Effector CD4-positive, alpha-beta T cell (primary cell): ENCODE measurements around the gene SH3GLB2.
"Not testable (repeated sequence)": the region's sequence is repeated elsewhere in the genome, so short reads cannot be mapped to it uniquely, and the experiment has no call there.

ENCODE experiments used
- DNase-seq: peaks from one replicate; pipeline ENCODE4 v3.0.0-alpha.2; 2020

The SH3GLB2 gene

DNA sequence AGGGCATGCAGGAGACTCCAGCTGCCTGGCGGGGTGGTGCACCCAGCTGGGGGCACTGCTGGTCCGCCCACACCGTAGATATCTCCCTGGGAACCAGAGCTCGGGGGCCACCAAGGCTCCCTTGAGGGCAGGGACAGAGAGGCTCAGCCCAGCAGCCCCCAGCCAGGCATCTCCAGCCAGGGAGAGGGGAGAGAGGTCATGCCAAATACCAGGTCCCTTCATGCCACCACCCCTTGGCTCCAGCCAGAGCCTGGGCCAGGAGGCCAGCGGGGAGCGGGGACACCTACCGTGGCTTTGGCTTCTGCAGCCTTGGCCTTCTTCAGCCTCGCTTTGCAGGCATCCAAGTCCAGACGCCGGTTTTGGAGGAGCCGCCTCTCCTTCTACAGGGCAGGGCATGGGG lies 14.0 kb downstream of the SH3GLB2 start:
- no peak for DNase-seq

GRCh38 chr9:129013674-129014073 lies 14.5 kb downstream of the SH3GLB2 start:
- DNase-seq, result no peak

- DNase-seq, result no peak
Measured at GRCh38 chr9:129012893-129013448, 15.2 kb downstream of the SH3GLB2 start.

- DNase-seq, result no peak
Measured at GRCh38 chr9:129012343-129012742, 15.8 kb downstream of the SH3GLB2 start.

GRCh38 chr9:129011761-129012181 lies 16.4 kb downstream of the SH3GLB2 start:
- no peak for DNase-seq

DNA sequence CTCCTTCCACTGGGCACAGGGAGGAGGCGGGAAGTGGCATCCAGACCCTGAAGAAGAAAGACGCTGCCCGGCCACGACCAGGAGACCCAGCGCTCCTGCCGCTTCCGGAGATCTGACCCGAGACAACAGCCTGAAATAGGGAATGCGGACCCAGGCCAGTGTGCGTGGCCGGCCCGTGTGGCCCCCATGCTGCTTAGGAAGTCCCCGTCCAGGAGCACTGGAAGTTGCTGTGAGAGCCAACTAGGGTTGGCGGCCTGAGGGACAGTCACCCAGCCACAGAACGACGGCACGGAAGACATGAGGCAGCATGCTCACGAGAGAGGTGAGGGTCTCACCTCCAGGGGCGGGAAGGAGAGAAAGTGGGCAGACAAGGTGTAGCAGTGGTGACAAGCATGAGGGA lies 17.0 kb downstream of the SH3GLB2 start:
- DNase-seq, result no peak

- DNase-seq, result no peak
Measured at GRCh38 chr9:129010267-129010975, 17.7 kb downstream of the SH3GLB2 start.

GRCh38 chr9:129009584-129010141 lies 18.5 kb downstream of the SH3GLB2 start:
- no peak for DNase-seq

DNA sequence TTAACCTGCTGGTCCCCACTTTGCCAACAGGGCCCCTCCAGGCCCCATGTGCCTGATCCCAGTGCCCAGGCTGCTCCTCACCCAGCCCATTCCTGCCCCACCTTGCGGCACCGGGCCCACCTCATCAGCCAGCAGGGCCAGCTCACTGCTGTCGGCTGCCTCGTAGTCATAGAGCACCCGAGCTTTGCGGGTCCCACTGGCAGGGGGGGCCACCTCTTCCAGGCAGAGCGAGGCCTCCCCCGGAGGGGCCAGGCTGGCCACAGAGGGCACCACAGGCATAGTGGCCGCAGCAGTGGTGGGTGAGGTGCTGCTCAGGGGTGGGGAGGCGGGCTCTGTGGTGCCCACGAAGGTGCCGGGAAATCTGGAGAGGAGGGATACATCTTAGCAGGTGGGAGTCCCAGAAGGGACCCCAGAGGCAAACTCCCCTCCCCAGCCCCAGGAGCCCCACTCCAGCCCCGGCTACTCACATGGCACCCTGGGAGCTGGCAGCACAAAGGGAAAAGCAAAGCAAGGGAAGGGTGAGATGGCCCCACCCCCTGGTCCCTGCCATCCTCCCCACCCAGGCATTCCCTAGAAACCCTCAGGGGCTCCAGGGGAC lies 19.0 kb downstream of the SH3GLB2 start:
- no peak for DNase-seq

DNA sequence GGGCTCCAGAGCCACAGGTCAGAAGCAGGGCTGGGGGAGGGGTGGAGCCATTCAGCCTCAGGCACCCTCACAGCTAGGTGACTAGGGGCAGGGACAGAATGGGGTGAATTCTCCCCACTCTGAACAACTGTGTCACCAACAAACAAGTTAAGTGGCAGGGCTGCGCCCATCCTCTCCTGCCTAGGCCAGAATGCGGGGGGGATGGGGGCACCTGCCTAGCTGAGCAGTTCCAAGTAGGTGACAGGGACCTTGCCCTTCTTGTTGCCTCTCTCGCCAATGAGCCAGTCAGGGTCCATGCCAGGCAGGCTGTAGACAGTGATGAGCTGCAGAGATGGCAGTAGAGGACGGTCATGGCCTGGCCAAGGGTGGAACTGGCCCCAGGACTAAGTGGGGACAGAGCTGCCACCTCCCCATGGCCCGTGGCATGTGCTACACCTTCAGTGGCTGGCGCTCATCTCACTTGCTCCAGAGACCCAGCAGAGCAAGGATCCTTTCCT lies 19.6 kb downstream of the SH3GLB2 start:
- no peak for DNase-seq

DNA sequence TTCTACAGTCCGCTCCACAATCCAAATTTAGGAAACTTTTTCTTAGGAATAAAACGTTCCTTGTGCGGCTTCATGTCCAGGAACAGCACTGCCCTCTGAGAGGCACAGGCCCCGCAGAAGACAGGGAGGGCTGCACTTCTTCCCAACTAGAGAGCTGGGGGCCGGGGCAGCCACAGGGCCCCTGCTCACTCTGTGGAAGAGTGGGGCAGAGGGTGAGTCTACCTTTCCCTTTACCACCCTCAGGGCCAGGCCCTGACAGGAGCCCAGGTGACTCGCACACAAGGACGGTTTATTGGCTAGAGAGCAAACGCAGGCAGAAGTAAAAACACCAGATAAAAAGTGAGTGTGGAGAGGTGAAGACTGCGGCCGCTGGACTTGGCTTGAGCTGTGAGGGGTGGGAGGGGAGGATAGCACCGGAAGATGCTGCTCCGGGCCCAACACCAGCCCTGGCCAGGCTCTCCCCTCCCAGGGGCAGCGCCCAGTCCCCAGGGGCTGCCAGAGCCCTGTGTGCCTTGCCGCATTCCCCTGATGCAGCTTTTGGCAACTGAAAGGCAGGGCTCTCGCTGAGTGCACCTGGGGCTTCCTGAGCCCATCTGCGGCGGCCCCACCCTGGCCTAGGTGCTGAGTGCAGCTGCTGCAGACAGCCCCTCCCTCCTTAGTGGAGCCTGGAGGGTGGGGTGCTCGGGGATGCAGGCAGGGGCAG lies 20.2 kb downstream of the SH3GLB2 start:
- no peak for DNase-seq

DNA sequence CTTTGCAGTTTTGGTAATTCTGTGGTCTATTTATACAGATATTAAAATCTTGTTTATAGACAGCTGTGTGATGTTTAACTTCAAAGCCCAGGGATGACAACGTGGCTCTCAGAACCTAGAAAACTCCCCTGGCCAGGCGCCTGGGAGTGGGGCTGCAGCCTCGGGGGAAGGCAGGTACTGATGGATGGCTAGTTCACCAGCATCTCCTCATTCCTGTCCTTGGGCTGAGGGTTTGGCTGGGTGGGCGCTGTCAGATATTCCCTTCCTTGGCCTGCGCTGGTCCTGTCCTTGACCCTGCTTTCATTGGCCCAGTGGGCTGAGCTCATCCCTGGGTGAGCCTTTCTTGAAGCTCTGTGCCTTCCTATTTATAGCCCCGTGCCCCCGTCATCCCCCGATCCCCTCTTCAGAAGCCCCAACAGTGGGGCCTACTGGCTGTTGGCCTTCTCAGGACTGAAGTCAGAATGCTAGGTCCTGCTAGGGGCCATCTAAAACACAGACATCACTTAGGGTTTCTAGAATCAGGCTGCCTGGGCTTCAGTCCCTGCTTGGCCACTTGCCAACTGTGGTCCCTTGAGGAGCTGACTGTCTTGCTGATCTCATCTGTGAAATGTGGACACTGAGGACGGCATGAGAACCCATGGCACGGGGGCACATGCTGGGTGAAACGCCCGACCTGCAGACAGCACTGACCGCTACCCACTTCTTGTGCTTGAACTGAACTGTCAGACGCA lies 20.9 kb downstream of the SH3GLB2 start:
- DNase-seq, result no peak

DNA sequence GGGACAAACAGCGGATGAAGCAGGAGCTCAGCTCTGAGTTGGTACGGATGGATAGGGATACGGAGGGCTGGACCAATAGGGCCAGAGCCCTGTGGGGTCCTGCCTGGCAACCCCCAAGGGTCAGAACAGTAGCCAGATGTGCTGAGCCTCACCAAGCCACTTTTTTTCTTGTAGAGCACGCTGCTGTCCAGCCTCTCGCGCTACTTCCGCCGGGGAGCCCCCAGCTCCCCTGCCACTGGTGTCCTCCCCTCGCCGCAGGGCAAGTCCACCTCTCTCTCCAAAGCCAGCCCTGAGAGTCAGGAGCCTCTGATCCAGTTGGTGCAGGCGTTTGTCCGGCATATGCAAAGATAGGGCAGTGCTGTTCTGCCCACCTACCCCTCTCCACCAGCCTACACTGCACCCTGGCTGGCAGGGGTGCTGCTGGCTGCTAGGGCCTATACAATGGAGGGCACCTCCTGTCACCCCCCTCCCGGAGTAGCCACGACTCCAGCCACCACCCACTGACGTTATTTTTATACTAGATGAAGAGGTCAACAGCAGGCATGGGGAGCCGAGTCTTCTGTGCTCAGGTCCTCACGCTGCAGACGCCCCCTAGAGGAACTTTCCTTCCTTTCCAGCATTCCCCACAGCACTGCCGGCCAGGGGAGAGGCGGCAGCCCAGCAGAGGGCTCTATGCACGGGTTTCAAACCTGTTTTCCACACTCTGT lies 21.6 kb downstream of the SH3GLB2 start:
- no peak for DNase-seq

DNA sequence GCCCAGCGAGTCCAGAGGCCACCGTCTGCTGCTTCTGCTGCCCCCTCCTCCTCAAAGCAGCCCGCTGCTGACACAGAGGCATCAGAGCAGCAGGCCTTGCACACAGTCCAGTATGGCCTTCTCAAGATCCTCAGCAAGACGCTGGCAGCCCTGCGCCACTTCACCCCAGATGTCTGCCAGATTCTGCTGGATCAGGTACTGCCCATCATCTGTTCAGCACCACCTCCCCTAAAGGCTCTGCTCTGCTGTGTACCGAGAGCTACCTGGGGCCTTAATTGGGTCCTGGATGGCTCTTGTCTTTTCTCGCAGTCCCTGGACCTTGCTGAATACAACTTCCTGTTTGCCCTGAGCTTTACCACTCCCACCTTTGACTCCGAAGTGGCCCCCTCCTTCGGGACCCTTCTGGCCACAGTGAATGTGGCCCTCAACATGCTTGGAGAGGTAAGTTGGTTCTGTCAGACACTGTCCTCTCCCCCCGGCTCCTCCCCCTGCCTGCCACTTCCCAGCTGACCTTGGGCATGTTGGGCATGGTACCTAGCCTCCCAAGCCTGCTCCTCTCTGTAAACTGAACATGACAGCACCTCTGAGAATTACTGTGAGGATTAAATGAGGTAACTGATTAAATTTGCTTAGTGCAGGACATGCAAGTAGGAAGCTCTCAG lies 22.7 kb downstream of the SH3GLB2 start:
- no peak for DNase-seq

- DNase-seq, result not testable (repeated sequence)
Measured at GRCh38 chr9:129004173-129004572, 24.0 kb downstream of the SH3GLB2 start.

DNA sequence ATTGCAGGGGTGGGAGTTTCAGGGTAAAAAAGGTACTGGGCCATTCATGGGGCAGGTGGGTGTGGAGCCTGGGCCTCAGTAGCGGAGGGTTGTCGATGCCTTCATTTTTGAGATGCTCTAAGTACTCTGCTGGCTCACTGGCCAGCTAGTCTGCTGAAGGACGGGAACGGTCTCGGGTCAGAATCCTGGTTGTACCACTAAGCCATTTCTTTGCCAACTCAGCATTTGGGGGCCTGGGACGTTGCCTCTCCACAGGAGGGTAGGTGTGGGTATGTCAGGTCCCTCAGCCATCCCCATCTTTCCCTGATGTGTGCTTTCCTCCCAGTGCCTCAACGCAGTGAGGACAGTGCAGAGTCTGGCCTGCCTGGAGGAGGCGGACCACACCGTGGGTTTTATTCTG lies 25.1 kb downstream of the SH3GLB2 start:
- no peak for DNase-seq

DNA sequence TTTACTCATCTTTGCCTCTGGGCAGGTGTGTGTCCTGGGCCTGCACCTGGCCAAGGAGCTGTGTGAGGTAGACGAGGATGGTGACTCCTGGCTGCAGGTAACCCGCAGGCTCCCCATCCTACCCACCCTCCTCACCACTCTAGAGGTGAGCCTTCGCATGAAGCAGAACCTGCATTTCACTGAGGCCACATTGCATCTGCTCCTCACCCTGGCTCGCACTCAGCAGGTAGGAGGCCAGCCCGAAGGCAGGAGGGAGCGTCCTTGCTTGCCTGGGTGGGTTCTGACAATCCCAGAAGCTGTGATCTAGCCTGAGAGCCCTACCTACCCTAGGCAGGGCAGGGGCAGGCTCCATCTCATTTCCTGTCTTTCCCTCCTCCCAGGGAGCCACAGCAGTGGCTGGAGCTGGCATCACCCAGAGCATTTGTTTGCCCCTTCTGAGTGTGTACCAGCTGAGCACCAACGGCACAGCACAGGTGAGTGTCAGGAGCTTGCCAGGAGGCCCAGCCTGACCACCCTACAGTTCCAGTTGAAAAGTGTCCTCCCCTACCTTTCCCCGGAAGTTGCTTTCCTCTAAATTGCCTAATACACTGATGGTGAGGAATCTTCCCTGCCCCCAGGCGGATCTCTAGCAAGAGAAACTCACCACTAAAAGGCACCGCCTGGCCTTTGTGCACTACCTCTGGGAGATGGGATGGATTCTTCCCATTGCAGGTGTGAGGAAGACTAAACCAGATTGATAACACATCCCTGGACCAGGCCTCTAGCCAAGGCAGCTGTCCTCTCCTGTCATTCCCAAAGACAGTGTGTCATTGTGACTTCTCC lies 26.4 kb downstream of the SH3GLB2 start:
- no peak for DNase-seq

DNA sequence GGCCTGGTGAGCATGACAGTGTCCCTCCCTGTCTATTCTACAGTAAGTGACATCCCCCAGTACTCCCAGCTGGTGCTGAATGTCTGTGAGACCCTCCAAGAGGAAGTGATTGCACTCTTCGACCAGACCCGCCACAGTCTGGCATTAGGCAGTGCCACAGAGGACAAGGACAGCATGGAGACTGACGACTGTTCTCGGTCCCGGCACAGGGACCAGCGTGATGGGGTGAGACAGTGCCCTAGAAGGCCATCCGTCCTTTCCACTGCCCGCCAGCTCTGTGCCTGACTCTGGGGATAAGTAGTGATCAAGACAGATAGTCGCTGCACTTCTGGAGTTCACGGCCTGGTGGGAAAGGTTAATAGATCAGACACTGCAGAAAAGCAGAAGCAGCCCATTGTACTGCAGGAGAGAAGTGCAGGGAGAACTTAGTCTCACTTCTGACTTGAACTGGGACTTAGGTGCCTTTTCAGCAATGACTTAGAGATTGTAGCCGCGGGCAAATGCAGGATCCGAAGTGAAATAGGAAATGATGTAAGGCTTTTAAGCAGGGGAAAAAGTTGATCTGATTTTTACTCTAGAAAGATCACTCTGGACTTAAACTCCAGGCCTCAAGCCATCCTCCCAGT lies 28.4 kb downstream of the SH3GLB2 start:
- no peak for DNase-seq

- DNase-seq, result no peak
Measured at GRCh38 chr9:128998462-128998861, 29.7 kb downstream of the SH3GLB2 start.

DNA sequence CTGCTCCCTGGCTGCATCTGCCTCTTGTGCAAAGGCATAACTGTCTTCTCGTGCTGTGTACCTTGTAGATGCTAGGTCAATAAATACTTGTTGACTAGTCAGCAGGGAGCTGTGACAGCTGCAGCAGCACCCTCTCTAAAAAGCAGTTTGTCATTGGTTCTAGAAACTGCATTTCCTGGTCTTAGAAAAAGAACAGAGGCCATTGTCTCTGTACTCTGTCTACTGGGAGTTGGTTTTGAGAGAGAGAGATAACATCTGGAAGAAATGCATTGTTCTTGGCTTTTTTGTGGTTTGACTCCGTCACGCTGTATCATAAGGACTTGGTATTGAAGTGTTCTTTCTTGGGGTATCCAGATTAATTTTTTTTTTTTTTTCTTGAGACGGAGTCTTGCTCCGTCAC lies 32.3 kb downstream of the SH3GLB2 start:
- no peak for DNase-seq
